ENCODE results near the gene PARP14. TPM values are rescaled to one million over a fixed set of nuclear protein-coding genes. Genes with fewer than 3 reads are reported as not detected.
"Not testable (repeated sequence)": the region's sequence is repeated elsewhere in the genome, so short reads cannot be mapped to it uniquely, and the experiment has no call there.

Gene PARP14
- total RNA-seq, 1 donor from 2014 or later: 11.2 TPM

DNA sequence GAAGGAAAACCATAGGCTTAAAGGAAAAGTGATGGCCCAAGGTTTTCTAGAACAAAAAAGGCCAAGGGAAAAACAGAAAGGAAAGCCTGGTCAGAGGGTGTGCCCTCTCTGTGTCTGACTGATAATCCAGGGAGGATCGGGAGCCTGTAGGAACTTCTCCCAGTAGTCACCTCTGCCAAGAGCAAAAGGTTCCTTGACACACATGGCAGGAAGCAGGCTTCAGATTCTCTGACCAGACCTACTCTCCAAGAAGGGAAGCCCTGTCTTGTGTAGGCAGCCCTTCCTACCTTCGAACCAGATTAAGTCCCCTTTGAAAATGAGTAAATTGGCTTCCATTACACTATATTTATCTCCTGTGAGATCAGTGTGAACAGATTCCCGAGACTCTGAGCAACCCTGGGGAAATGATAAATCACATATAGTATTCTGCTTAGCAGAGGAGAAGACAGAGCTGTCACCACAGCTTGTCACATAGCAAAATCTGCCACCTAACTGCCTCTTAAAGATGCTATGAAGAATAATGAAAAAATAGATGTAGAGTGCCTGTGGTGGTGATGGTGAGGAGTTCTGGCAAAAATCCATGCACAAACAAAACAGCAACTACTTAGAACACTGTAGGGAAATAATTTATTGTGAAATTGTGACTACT, 38.8 kb downstream of the PARP14 start:
- no peak for DNase-seq

DNA sequence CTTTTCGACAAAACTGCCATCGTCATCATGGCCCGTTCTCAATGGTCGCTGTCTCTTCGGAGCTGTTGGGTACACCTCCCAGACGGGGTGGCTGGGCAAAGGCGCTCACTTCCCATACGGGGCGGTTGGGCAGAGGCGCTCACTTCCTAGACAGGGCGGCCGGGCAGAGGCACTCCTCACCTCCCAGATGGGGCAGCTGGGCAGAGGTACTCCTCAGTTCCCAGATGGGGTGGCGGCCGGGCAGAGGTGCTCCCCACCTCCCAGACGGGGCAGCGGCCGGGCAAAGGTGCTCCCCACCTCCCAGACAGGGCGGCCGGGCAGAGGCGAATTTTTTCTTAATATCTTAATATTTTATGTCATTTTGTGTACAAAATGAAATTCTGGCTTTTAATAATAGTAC, 44.5 kb downstream of the PARP14 start:
- DNase-seq: no peak

DNA sequence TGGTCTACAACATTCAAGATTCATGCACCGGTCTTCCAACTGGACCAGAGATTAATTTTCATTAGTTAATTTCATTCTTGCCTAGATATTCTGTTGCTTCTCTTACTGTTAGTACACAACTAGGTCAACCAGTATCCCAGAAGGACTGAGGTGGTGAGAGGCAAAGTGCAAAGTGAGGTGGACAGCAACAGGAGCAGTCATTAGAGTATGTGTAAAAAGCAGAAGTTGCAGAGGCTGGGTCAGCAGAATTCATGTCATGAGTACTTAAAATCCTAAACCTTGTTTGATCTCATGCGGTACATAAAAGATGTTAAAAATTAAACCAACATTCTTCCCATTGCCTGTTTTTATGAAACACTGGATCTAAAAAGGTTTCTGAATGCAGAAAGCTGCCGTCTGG, 46.7 kb downstream of the PARP14 start:
- DNase-seq: no peak

DNA sequence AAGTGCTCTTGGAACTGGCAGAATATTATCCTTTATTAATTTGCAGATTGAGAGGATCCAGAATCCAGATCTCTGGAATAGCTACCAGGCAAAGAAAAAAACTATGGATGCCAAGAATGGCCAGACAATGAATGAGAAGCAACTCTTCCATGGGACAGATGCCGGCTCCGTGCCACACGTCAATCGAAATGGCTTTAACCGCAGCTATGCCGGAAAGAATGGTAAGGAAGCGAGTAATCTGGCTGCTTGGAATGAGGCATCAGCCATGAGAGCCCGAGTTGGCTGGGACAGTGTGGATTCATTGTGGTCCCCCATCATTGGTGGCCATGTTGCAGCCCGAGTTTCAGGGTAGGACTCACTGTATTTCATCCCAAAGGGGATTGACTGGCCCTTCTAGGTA, 47.1 kb downstream of the PARP14 start:
- no peak for DNase-seq

DNA sequence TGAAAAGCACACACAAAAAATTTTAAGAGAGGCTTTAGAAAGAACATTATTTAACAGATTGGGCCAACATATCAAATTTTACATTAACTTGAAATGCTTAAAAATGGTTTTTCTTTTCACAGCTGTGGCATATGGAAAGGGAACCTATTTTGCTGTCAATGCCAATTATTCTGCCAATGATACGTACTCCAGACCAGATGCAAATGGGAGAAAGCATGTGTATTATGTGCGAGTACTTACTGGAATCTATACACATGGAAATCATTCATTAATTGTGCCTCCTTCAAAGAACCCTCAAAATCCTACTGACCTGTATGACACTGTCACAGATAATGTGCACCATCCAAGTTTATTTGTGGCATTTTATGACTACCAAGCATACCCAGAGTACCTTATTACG, 47.5 kb downstream of the PARP14 start:
- DNase-seq: no peak

DNA sequence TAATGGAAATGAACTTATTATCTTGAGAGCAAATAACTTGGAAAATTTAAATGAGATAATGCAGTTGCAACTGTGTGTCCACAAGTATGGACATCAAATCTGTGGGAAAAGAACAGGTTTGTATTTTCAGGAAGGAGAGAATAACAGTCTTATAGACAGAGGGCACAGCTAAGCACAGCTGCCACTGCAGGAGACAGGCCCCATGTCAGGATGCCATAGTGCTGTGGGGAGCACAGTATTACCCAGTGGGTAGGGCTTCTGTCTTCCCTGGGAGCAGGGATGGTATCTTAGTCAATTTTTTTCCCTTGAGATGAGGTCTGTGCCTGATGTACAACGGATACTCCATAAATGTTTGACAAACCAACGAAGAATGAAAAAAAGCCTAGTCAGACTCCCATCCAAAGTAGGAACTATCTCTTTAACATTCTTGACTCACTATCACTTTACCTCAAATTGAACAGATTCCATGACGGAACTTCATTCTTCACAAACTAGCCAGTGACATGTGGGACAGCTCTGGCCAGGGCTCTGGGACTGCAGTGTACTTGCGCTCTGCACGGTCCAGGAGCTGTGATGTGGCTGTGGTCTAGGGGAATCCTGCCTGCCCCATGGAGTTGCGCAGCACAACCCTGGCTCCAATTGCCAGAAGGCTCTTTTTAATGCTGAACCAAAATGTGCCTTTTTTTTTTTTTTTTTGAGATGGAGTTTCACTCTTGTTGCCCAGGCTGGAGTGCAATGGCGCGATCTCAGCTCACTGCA, 48.3 kb downstream of the PARP14 start:
- DNase-seq: no peak

DNA sequence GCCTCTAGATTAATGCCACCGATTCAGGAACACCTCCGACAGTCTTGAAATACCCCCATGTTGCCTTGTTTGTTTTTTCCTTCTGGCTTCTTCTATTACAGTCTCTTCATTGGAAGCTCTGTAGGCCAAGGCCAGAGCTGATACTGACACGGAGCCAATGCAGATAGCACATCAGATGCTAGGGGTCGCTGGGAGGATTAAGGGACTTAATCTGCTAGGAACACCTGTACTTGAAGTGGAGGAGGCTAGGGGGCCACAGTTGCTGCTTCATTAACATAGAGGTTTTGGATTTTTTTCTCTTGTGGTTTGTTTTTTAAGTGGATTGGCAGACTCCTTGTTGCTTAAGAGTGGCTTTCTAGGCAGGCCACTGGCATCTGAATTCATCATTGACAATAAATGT, 49.6 kb downstream of the PARP14 start:
- no peak for DNase-seq

DNA sequence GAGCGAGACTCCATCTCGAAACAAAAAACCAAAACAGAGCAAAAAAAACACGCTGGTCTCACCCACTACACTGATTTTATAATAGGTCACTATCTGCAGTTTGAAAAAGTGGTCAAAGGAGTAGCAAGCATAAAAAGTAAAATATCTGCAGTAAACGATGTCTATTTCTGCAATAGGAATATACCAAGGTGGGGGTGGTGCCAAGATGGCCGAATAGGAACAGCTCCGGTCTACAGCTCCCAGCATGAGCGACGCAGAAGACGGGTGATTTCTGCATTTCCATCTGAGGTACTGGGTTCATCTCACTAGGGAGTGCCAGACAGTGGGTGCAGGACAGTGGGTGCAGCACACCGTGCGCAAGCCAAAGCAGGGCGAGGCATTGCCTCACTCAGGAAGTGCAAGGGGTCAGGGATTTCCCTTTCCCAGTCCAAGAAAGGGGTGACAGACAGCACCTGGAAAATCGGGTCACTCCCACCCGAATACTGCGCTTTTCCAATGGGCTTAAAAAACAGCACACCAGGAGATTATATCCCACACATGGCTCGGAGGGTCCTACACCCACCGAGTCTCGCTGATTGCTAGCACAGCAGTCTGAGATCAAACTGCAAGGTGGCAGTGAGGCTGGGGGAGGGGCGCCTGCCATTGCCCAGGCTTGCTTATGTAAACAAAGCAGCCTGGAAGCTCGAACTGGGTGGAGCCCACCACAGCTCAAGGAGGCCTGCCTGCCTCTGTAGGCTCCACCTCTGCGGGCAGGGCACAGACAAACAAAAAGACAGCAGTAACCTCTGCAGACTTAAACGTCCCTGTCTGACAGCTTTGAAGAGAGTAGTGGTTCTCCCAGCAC, 52.3 kb downstream of the PARP14 start:
- not testable (repeated sequence) for DNase-seq

DNA sequence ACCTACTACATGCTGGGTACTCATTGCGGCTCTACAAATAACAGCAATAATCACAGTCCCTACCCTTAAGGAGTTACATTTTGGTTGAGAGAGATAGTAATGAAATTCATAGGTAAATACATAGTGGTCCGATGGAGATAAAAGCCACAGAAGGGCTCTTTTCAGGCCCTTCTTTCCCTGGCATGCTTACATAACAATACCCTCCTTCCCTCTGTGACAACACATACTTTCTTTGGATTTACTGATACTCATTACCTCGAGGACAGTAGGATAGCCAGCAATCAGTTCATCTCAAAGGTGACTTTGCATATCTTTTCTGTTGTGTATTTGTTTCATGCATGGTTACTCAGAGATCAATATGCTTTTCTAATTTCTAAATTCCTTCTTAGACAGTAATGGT, 58.5 kb downstream of the PARP14 start:
- no peak for DNase-seq

DNA sequence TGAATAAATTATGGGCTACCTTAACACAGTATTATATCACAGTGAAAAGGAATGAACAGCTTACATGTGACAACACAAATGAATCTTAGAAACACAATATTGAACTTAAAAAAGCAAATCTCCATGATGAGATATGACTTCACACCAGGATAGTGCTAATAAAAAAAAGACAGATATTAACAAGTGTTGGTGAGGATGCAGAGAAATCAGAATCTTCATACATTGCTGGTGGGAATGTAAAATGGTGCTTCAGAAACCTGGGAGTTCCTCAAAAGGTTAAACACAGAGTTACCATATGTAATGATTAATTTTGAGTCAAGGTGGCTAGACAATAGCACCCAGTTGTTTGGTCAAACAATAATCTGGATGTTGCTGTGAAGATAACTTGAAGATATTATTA, 61.6 kb downstream of the PARP14 start:
- no peak for DNase-seq

DNA sequence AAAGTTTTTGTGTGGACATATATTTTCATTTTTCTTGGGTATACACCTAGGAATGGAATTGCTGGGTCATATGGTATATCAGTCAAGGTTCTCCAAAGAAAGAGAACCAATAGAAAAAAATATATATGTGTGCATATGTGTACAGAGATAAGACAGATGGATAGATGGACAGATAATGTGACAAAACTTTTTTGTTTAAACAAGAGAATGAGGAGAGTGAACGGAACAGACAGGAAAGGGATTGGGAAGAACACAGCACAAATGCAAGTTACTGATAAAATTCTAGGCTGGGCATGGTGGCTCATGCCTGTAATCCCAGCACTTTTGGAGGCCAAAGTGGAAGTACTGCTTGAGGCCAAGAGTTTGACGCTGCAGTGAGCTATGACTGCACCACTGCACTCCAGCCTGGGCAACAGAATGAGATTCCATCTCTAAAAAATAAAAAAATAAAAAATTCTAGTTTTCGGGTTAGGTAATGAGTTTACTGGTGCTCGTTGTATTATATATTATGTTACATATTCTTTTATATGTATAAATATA, 63.0 kb downstream of the PARP14 start:
- no peak for DNase-seq

DNA sequence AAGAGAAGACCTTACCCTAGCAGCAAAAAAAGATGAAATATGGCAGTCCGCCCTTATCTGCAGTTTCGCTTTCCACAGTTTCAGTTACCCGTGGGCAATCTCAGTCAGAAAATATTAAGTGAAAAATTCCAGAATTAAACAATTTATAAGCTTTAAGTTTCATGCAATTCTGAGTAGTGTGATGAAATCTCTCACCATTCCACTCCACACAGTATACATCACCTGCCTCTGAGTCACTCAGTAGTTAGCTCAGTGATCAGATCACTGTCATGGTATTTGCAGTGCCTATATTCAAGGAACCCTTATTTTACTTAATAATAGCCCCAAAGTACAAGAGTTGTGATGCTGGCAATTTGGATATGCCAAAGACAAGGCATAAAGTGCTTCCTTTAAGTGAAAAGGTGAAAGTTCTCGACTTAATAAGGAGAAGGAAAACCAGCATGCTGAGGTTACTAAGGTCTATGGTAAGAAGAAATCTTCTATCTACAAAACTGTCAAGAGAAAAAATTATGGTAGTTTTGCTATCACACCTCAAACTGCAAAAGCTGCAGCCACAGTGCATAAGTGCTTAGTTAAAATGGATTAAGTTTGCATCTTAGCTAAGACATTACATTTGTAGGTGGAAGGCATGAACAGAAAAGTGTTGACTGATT, 64.9 kb downstream of the PARP14 start:
- DNase-seq: no peak

DNA sequence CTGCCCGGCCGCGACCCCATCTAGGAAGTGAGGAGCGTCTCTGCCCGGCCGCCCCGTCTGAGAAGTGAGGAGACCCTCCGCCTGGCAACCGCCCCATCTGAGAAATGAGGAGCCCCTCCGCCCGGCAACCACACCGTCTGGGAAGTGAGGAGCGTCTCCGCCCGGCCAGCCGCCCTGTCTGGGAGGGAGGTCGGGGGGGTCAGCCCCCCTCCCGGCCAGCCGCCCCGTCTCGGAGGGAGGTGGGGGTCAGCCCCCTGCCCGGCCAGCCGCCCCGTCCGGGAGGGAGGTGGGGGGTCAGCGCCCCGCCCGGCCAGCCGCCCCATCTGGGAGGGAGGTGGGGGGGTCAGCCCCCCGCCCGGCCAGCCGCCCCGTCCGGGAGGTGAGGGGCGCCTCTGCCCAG, 66.7 kb downstream of the PARP14 start:
- not testable (repeated sequence) for DNase-seq

DNA sequence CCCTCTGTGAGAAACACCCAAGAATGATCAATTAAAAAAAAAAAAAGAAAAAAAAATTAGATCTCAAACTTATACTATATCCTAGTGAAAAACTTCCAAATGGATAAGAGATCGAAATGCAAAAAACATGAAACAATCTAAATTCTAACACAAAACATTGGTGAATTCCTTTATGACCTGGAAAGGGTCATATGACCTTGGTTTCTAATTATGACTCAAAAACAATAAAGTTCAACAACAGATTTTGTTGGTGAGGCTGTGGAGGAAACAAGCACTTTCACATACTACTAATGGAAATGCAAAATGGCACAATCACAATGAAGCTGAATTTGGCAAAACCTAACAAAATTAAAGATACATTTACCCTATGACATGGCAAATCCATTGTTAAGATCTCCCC, 67.7 kb downstream of the PARP14 start:
- DNase-seq: no peak

DNA sequence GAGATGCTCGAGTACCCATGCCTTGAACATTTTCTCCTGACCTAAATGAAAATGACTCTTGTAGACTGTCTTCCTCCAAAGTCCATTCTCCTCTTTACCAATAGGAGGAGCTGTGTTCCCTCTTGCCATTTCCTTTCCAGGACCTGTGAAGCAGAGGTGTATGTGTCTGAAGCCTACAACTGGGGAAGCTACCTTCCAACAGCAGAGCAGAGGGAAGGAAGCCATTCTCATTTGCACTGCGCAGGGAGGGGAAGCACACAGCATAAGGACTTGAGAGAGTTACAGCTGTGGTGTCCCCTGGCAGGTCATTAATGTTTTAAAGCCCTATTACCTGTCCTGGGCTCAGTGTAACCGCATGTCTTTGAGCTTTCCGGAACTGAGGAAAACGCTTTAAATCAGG, 74.3 kb downstream of the PARP14 start:
- no peak for DNase-seq

DNA sequence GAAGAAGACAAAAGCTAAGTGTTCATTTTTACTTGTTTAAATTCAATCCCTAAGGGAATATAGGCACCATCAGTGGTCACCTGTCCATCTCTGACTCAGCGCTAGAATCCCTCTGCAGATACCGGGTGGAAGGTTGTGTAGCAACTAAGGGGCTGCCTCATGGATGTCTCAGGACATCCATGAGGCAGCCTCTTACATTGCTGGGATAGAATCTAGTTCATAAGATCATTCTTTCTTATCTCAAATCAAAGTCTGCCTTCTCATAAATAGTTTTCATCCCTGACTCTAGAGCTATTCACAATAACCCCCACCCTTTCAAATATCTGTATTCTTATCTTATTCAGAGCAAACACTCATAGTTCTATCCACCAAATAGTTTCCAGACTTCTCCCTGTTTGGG, 74.9 kb downstream of the PARP14 start:
- DNase-seq: no peak

DNA sequence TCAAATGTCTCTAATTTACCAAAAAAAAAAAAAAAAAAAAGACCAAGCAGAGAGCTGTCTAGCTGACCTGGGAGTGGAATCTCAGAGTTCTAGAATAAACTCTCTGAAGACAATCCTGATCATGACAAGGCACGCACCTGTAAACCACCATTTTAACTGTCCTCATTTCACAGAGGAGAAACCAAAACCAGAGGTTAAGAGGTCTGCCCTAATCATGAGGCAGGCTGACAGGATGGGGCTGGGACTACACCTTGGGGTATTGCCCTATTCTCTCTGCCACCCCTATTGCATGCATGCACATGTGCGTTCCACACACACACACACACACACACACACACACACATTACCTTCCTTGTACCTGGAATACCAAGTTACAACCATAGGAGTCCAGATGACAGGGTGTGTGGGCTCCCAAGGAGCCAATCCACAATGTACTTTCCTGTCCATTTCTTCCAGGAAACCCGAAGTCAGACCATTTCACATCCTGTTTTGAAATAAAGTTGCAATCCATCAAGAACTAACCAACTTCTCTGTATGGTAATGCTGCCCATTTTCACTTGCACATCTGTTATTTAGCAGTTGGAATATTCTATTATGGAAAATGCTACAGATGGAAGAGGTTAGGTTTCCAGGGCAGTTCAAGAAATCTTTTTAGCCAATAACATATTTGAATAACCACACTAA, 78.4 kb downstream of the PARP14 start:
- no peak for DNase-seq

DNA sequence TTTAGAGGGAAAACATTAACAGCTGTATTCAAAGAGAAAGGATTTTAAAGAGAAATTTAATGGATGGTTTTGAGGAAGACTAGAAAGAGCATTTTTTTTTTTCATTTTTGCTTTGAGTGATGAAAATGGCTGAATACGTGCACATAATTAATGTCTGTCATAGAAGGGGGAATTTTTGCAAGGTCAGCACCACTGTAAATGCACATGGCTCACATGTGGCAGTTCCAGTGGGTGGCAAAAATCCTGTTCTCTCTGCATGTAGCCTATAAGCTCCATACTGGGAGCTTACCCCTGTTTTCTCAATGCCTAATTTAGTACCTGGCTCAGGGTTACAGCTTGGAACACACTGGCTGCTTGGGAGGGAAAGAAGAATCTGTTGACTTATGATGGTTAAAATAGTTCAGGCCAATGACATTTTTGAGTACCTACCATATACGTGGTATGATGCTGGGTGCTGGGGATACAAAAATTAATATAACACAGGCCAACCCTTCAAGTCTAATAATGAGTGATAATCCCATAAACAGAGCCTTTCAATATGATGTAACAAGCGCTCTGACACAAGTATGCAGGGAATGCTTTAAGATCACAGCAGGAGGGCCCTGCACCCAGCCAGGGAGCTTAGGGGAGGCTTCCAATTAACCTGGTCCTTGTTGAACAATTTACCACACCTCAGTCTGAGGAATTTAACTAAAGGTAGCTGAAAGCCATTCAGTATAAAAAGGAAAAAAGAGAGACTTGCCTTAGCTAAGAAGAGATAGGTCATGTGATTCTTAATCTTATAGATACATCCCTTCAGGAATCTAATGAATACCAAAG, 80.0 kb downstream of the PARP14 start:
- no peak for DNase-seq

DNA sequence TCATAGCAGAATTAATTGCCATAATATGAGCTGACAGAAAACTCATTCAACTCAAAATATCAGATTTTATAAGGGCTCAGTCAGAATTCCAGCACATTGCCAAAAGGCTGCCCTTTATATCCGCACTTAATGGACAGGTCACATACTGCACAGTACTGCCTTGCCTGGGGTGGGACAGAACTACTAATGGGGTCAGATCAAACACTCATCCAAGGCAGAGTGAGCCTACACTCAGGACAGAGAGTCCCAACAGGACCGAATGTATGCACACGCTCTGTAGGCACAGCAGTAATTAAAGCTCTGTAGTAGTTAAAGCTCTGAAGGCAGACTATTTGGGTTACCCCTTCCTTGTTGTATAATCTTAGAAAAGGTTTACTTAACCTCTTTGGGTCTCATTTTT, 85.8 kb downstream of the PARP14 start:
- no peak for DNase-seq

DNA sequence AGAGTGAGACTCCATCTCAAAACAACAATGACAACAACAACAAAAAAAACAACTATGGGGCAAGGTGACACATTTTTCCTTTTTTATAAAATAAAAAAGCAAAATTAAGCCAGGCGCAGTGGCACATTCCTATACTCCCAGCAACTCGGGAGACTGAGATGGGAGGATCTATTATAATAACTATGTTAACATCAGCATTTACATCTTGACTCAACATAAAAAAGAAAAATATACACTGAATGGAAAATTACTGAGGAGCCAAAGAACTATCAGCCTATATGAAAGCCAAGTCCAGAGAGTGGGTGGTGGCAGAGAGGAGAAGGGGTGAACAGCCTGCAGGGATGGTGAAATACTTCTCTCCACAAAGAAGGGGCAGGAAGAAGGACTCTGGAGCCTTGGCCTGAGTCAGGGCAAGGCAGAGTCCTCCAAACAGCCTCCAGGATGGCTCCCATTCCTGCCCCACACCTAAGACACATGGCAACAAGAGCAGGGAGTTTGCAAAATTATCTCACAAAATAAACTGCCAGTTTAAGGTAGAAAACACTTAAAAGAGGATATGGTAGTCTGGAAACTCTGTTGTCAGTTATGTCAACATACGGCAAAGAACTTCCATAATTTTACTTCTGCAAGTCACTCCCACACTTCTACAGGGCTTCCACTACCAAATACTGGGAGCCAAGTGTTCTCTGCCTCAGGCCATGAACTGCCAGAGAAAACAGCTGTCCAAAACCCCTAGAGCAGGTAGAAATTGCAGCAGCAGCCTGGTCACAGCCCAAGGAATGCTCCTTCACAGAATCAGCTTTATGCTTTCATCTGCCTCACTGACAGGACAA, 87.1 kb downstream of the PARP14 start:
- no peak for DNase-seq
